LoVo (cell line): ENCODE measurements around the gene METTL25.

ENCODE experiments used
- DNase-seq: peaks from one replicate; pipeline ENCODE4 v3.0.0-alpha.2; 2016; ENCODE audit warnings: low spot score

METTL25 gene

GRCh38 chr12:82407481-82407880, 49.2 kb downstream of the METTL25 start:
- no peak for DNase-seq

- no peak for DNase-seq
These were observed 50.5 kb downstream of the METTL25 start for GRCh38 chr12:82408844-82409243.

- no peak for DNase-seq
These were observed 53.4 kb downstream of the METTL25 start for GRCh38 chr12:82411546-82412230.

GRCh38 chr12:82412246-82412645, 53.9 kb downstream of the METTL25 start:
- no peak for DNase-seq

- DNase-seq = no peak
These were observed 55.7 kb downstream of the METTL25 start for GRCh38 chr12:82414044-82414443.

- DNase-seq = no peak
These were observed 56.6 kb downstream of the METTL25 start for GRCh38 chr12:82414926-82415325.

- DNase-seq = no peak
These were observed 57.1 kb downstream of the METTL25 start for GRCh38 chr12:82415402-82415801.

- no peak for DNase-seq
These were observed 66.9 kb downstream of the METTL25 start for GRCh38 chr12:82425241-82425640.

GRCh38 chr12:82426081-82426480, 67.8 kb downstream of the METTL25 start:
- DNase-seq = no peak

- no peak for DNase-seq
These were observed 68.3 kb downstream of the METTL25 start for GRCh38 chr12:82426586-82426985.

GRCh38 chr12:82430541-82431145, 72.3 kb downstream of the METTL25 start:
- no peak for DNase-seq

- DNase-seq = no peak
These were observed 76.1 kb downstream of the METTL25 start for GRCh38 chr12:82434392-82434911.

- no peak for DNase-seq
These were observed 78.0 kb downstream of the METTL25 start for GRCh38 chr12:82436354-82436753.

- DNase-seq = no peak
These were observed 79.4 kb downstream of the METTL25 start for GRCh38 chr12:82437744-82438143.

- no peak for DNase-seq
These were observed 80.0 kb downstream of the METTL25 start for GRCh38 chr12:82438356-82438755.

GRCh38 chr12:82440885-82441284, 82.6 kb downstream of the METTL25 start:
- no peak for DNase-seq

- no peak for DNase-seq
These were observed 90.7 kb downstream of the METTL25 start for GRCh38 chr12:82448911-82449578.

- DNase-seq = no peak
These were observed 98.3 kb downstream of the METTL25 start for GRCh38 chr12:82456633-82457032.

- DNase-seq = no peak
These were observed 99.8 kb downstream of the METTL25 start for GRCh38 chr12:82458101-82458500.

GRCh38 chr12:82461393-82461792, 103.1 kb downstream of the METTL25 start:
- peak; percentile 12 for DNase-seq

GRCh38 chr12:82461836-82462235, 103.5 kb downstream of the METTL25 start:
- no peak for DNase-seq

- no peak for DNase-seq
These were observed 110.2 kb downstream of the METTL25 start for GRCh38 chr12:82468563-82468962.

- DNase-seq = no peak
These were observed 112.7 kb downstream of the METTL25 start for GRCh38 chr12:82470906-82471512.
